HG02852 (cell line): ENCODE measurements around the gene SEC61B.

Experiments used
- ATAC-seq: cut with Tn5 transposase; IDR thresholded peaks from one replicate; pipeline ENCODE4 v1.9.1; 2021; ENCODE audit warnings: mild to moderate bottlenecking, moderate library complexity; ENCODE audit not compliant: unreplicated experiment

SEC61B gene

DNA sequence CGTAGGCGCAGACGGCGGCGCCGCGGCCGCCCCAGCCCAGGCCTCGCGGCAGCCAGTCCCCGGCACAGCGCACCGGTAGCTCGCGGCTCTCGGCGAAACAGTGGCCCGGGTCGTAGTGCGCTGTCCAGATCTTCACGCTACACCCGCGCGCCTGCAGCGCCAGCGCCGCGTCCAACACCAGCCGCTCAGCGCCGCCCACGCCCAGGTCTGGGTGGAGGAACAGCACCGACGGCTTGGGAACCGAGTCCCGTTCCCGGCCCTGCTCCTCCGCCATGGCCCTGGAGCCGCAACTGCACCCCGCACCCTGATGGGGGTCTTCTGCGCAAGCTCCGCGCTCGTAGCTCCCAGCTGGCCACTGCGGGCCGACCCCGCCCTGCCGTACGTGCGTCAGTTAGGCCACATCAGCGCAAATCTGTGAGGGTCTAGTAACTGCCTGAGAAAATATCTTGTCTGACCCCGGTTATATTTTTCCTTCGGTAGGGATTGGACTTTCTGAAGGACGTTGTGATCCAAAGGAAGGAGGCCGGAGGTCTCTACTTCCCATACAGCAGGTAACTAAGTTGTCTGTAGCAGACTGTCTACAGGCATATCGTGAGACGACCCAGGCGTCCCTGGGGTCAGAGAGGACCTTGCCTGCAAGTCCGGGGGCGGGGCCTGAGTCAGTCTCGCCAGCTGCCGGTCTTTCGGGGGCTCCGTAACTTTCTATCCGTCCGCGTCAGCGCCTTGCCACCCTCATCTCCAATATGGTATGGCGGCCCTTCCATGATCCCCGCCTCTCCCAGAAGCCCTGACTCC is at the start of gene SEC61B, which contains the start of gene ALG2:
Gene SEC61B (plus strand): TSS at position 662 of the 795 bp plus-strand sequence. CDS start 82 bp downstream, at position 744.
Gene ALG2 (minus strand): TSS at position 322 of the 795 bp plus-strand sequence. CDS start 48 bp downstream, at position 274.
- peak; percentile 92 for ATAC-seq

DNA sequence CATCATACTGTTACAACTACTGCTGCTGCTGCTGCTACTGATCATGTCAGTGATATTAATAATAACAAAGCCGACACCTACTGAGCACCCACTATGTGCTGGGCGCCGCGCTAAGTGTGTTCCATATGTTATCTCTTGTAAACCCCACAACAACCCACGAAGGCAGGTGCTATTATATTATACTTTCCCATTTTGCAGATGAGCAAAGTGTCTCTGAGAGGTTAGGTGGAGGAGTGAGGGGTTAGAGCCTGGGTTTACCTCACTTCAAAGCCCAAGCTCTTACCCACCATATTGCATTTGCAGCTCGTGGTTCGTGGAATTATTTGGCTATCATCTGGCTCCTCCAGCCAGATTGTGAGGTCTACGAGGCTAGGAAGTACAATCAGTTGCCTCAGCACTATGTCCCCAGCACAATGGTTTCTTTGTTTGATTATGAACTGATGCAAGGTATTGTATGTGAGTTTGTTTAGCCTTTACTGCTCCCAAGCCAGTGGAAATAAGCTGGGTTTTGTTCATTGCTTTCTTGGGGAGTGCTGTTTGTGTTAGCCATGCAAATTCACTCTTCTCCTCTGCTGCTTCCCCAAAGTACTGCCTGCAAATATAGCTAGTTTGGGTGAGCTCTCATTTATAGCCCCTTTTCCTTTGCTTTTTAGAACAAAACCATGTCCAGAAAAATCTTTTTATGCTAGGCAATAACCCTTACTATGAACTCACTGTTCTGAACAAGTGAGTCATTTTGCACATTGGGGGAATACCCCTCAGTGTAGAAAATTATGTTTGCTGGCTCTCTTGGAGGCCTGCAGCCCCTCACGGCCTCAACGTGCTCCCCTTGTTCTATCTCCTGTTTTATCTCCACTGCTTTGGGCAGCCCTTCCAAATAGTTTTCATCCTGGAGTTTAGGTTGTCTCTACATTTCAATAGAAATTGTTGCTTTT is 48.2 kb upstream of the SEC61B start:
- no peak for ATAC-seq

DNA sequence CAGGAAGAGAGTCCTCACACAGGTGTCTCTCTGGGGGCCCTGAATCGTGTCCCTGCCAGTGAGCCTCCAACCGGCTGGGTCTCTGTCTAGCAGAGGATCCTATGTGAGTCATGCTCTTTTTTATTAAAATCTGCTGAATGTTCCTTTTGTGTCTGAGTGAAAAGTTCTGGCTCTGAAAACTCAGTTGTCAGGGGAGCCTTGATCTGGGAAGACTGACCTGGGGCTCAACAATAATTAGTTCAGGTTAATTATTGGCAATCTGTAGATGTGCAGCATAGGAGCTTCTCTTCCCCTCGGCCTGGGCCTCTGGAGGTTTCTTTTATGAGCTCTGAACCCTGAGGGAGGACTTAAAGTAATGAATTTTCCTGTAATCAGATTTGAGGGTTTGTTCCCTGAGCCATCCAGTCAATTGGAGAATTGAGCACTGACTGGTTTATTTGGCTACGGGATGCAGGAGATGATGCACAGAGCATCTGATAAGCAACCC is 45.5 kb upstream of the SEC61B start:
- ATAC-seq: no peak

DNA sequence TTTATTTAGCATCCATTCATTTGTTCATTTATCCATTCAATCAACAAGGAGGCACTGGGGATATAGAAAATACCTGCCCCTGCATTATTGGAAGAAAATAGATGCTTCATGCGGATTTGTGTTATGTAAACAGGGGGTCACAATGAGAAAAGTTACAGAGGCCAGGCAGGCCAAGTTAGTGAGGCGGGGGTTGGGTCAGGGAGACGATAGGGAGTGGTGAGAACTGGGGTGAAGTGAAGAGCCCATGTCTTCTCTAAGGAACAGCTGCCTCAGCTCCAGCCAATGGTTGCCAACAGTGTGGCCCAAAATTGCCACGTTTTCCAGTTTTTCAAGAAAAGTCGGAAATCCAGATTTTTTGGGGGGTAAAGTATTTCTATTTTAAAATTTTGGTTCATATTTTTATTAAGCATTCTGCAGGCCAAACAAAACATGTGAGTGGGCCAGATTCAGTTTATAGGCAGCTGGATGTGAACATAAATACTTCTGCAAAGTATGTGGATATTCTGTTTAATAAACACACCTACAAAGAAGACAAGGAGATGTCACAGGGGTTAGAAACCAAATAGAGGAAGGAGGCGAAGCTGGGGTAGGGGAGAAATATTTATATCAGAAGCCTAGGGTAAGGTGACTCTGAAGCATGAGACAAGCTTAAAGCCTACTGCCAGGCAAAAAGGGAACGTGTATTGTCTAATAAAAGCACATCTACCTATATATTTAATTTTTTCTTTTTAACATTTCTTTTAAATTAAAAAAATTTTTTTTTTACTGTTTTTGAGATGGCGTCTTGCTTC is 44.3 kb upstream of the SEC61B start:
- no peak for ATAC-seq

DNA sequence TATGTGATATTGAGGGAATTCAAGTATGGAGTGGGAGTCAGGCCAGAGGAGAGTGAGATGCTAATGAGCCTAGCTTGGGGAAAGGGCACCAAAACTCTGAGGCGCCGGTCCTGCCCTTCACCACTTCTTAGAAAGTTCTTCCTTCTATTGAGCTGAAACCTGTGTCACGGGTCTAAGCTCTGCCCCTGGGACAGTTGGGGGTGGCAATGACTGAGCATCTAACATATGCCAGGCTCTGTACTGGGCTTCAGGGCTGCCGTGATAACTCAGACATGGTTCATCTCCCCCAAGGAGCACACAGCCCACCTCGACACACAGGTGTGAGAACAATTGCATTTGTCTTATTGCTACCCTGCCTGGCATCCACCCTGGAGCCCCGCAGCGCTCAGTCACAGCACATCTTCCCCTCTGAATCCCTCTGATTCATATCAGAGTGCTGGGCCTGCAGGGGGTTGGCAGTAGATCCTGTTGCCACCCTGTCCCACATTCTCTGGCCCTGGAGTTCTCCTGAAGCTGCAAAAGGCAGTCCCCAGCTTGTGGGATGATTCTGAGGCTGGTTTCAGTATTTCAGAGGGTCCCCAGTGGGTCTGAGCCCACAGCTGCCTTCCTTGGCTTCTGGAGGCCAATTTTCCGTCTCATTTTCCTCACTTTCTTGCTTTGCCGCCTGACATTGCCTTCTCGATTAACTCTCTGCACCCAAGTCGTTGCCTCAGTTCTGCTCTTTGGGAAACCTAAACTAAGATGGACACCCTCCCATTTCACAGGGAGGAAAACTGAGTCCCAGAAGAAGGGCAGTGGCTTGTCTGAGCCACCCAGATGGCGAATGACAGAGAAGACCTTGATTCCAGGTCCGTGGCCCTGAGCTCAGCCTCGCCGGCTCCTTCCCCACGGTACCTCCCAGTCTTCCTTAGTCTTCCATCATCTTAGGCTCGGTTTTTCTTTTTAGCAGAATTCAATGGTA is 42.9 kb upstream of the SEC61B start:
- no peak for ATAC-seq

DNA sequence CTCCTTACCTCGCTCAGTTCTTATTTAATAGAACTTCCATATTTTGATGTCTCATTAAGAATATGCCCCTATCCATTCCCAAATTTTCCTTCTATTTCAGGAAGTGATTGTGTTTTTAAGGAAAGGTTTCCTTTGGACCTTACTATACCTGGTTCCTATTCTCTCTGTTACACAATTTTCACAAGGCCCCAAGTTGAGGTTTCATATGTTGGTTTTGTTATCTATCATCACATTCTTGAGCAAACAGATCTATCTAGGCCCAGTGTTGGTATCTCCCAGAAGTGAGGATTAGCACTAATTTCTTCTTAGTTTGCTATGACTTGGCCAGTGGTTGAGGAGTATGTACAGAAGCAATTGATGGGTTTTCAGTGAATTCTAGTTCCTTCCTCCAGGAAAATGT is 41.9 kb upstream of the SEC61B start:
- ATAC-seq: peak; percentile 40

DNA sequence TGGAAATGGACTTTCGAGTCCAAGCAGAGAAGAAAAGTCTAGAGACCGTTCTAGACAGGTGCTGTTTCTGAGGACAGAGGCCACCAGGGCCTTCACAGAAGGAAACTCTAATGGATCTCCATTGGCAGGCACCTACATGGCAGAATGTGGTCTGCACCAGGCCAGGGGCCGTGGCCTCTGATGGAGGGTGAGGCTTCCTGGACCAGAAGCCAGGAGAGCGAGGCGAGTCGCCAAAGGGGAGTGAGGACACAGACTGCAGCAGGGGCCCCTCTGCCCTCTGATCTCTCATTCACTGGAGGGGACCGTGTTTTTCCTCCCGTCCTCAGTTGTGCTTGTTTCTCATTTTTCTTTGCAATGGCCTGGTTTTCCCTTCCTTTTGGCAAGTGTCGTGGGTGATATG is 41.4 kb upstream of the SEC61B start:
- no peak for ATAC-seq

DNA sequence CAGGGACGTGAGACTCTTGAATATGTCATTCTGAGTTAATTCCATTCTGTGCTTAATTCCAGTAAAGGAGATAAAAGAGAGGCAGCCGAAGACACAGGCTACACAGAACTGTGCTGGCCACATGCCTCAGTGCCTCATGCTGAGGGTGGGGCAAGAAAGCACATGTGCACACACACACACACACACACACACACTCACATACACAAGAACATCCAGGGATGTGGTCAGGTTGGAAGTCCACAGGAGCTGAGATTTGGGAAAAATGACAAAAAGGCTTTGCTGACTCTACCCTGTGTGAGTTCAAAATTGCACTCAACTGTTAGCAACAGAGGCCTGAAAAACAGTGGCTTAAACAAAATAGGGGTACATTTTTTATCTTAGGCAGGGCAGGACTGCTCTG is 40.9 kb upstream of the SEC61B start:
- ATAC-seq: no peak

DNA sequence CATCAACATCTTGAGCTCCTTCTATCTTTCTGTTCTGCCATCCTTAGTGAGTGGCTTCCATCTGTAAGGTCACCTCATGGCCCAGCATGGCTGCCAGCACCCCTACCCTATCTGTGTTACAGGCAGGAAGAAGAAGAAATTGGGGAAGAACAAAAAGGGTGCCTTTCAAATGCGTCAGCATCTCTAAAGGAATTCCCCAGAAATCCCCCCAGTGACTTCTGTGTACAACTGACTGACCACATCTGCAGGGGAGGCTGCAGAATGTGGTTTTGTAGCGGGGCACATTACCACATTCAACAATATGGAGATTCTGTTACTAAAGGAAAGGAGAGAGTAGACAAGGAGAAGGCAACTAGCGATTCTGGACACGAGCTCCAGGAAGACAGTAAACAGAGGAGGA is 40.5 kb upstream of the SEC61B start:
- ATAC-seq: peak; percentile 53

DNA sequence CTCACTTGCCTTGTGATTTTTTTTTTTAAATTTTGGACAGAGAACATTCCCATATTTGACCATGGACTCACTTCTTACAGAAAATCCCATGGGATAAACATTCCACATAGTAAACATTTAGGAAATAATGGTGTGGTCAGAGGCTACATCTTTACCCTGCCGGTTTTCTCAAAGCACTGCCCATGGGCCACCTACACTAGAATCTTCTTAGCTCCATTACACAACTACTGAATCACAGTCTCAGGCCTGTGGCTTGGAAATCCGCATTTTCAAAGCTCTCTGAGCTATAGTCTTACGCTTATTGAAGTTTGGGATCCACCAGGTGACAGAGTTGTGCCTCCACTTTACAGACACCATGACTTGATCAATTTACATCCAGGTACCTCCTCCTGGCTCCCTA is 39.7 kb upstream of the SEC61B start:
- no peak for ATAC-seq

DNA sequence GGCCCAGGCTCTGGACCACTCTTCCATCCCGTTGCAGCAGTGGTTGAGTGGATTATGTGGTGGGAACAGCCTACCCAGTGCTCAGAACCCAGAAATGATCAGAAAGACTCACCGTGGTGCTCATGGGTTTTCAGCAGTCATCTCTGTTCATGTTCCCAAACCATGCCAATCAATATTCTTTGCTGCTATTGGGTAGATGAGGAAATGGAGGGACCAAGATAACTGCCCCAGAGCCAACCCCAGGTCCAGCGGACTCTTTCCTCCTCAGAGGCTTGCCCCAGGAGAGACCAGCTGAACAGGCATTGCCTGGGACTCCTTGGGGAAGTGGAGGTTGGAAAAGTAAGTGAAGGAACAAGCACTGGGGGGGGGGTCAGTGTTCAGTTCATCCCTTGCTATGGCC is 38.5 kb upstream of the SEC61B start:
- ATAC-seq: no peak

DNA sequence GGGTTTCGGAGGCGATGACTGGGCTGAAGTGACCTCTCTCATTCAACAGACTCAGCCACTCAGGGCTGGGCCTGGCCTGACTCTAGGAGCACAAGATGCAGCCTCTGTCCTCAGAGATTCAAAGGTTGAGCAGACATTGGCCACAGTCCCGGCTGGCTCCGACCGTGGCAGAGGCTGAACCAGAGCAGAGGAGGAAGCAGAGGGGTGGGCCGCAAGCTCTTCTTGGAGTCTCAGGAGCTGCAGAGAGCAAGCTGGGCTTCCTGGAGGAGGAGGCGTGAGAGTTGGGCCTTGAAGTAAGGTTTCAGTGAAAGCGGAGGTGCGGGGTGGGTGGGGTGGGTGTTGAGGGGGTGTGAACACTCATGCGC is 38.0 kb upstream of the SEC61B start:
- ATAC-seq: no peak

DNA sequence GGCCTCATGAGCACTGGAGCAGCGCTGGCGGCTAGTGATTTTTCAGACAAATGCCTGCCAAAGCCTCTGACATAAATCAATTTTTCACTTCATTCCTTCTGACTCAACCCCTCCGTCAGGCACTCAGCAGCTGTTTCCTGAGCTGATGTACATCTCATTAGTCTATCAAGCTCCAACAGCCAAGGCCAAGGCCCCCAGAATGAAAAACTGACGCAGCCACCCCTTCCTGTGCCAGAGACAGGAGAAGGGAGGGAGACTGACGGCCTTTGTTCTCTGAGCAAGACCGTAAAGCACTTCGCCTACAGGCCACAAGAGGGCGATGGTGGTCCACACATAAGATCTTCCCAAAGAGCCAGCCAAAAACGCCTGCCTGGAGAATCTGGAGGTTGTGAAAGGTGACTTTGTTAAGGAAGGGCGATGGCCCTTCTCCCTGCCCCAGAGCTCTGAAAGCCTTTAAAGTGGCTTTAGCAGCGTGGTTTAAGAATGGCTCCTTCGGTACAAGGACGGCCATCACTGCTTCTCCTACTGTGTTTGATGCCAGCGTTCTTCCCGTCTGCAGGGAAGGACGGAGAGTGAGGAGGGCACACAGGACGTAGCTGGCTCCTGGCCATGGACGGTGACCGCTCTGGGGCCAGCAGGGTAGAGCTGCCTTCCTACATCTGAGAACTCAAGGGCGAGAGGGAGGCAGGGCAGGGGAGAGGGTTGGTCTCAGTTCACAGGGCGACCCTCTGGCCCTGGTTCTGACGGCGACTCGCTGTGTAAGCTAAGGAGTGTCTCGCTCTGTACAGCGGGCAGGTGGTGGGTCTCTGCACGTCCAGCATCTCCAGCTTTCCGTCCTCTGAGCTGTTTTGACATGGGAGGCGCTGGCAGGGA is 37.4 kb upstream of the SEC61B start:
- ATAC-seq: peak; percentile 49

DNA sequence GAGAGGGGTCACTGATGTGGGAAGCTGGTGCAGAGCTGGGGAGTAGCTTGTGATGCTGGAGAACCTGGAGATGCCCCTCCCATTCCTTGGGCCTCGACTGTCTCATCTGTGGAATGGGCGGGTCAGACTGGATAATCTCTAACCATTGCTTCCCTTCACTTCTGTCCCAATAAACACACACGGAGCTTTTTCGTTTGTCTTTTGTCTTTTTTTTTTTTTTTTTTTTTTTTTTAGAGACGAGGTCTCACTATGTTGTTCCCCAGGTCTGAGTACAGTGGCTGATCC is 36.8 kb upstream of the SEC61B start:
- no peak for ATAC-seq

DNA sequence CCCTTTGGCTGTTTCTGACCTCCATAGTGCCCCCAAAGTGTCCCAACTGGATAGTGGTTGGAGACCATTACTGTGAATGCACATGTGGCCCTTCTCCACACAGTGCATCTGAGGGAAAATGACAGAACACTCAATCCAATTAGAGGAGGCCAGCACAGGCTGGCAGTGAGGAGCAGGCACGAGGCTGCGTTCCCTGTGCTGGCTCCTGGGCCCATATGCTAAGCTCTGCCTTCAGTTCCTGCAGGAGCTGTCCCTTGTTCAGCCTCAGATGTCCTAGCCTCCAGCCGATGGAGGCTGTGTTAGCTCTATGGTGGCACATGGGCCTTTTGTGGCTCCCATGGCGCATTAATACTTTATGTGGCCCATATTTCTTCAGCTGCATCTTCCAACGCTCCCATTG is 36.1 kb upstream of the SEC61B start:
- no peak for ATAC-seq

DNA sequence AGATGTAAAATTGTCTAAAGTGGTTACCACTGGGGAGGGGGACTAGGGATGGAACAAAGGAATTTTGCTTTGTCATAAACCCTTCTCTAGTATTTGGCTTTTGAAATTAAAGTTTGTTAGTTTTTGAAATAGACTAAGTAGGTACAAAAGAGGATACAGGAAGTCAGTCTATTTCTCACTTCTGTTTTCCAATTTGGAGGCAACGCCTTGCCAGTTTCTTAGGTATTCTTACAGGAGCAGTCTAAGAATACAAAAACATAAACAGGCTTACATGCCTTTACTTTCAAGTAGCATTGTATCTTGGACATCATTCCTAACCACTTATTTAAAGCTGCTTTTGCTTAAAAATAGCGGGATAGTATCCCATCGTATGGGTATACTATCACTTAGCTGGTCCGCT is 34.8 kb upstream of the SEC61B start:
- no peak for ATAC-seq

DNA sequence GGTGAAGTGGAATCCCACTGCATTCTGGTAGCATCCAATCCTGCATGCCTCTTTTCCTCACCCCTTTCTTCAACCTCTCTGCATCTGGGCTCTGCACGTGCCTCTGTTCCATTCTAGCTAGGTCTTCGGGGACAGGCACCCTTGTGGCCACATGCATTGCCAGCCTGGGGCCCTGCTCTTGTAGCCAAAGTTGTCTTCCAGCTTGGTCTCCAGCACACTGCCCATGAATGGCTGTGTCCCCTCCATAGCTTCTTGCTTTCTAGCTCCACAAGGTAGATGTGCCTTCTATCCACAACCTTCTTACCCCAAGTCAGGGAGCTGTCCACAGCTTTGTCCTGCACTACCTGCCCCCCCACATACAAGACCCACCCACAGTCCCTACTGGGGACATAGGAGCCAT is 32.9 kb upstream of the SEC61B start:
- no peak for ATAC-seq

DNA sequence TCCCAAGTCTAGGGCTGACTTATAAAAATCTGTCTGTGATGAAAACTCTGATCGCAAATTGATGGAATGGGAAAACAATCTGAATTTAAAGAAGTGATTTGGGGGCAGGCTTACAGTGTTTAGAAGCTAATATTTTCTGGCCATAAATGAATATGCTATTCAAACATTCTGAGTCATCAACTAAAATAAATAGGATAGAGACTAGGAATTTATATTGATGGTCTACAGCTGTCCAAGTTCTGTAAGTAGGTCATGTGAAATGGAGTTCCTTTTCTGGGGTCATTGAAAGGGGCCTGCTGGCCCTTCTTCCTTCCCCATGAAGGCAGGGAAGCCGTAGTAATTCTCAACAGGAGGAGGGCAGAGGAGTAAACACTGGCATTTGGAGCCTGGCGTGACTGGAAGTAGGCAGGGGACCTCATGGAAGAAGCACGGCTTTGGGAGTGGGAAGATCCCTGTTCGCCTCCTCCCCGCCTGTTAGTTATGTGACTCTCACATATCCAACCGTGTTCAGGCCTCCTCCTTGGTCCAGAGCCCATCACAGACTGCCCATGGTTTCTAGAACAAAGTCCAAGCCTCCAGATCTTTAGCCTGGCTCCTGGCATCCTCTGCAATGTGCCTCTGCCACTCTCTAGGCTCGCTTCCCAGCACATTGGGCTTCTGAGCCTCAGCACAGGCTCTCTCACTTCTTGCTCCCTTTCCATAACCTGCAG is 32.0 kb upstream of the SEC61B start:
- no peak for ATAC-seq
